Endodermal cell (in vitro differentiated cells): ENCODE results near the gene CDK5RAP2. TPM values are rescaled to one million over a fixed set of nuclear protein-coding genes. Genes with fewer than 3 reads are reported as not detected.
A peak's percentile ranks its signal among the peaks of the same experiment; 100 is the strongest.

ENCODE experiments used
- DNase-seq: peaks from one replicate; pipeline ENCODE4 v3.0.0-alpha.2; 2017
- H3K27ac ChIP-seq: 2 replicates; pipeline ENCODE4 v1.5.1; 2013; ENCODE audit warnings: mild to moderate bottlenecking, low read depth, low read length, moderate library complexity
- H3K27me3 ChIP-seq: 2 replicates; pipeline ENCODE4 v1.6.1; 2013; ENCODE audit warnings: mild to moderate bottlenecking, low read length, moderate library complexity; ENCODE audit not compliant: insufficient read depth, control insufficient read depth, poor library complexity, severe bottlenecking
- H3K36me3 ChIP-seq: 2 replicates; pipeline ENCODE4 v1.7.0; 2013; ENCODE audit warnings: mild to moderate bottlenecking, low read length, moderate library complexity; ENCODE audit not compliant: control insufficient read depth, insufficient read depth
- H3K4me1 ChIP-seq: one replicate; pipeline ENCODE4 v1.7.0; 2013; ENCODE audit warnings: low read length; ENCODE audit not compliant: control insufficient read depth, insufficient read depth
- H3K4me3 ChIP-seq: 2 replicates; pipeline ENCODE4 v1.5.1; 2013; ENCODE audit warnings: mild to moderate bottlenecking, low read length, moderate library complexity
- H3K9ac ChIP-seq: 2 replicates; pipeline ENCODE4 v1.6.1; 2013; ENCODE audit warnings: mild to moderate bottlenecking, low read length, moderate library complexity; ENCODE audit not compliant: poor library complexity, severe bottlenecking; ENCODE audit errors: extremely low read depth
- H3K9me3 ChIP-seq: 2 replicates; pipeline ENCODE4 v1.6.1; 2013; ENCODE audit warnings: mild to moderate bottlenecking, low read length, moderate library complexity; ENCODE audit not compliant: control insufficient read depth
- H3K27ac Mint-ChIP-seq: 2 replicates; pipeline ENCODE4 v1.8.0; 2020; ENCODE audit warnings: mixed read lengths
- H3K27me3 Mint-ChIP-seq: 2 replicates; pipeline ENCODE4 v1.8.0; 2021; ENCODE audit warnings: mild to moderate bottlenecking, mixed read lengths; ENCODE audit not compliant: insufficient read depth
- H3K36me3 Mint-ChIP-seq: 2 replicates; pipeline ENCODE4 v1.8.0; 2020; ENCODE audit warnings: low read depth, mixed read lengths
- H3K4me1 Mint-ChIP-seq: 2 replicates; pipeline ENCODE4 v1.8.0; 2020; ENCODE audit warnings: mixed read lengths
- H3K4me3 Mint-ChIP-seq: 2 replicates; pipeline ENCODE4 v1.8.0; 2020; ENCODE audit warnings: mild to moderate bottlenecking, moderate library complexity, mixed read lengths
- H3K9me3 Mint-ChIP-seq: 2 replicates; pipeline ENCODE4 v1.8.0; 2020; ENCODE audit warnings: mild to moderate bottlenecking, mixed read lengths
- WGBS, 2 experiments: methylation state at CpG; one replicate each; pipeline versions ENCODE4 v1.1.5 to v1.1.7; 2013; ENCODE audit warnings: missing lambda C conversion rate in 2 of 2, mixed read lengths in 1 of 2; ENCODE audit not compliant: insufficient coverage in 1 of 2, insufficient read length in 1 of 2; 5-methylcytosine and 5-hydroxymethylcytosine counted together
- total RNA-seq, 2 donors: library from RNA; stranded (reverse); fragmentation: NEBNext Ultra II Directional in 1 of 2; extraction: Animal tissue kit (Norgen Biotek cat#: 25700) in 1 of 2; gene quantifications; 2 replicates in 1 of 2; 3 replicates in 1 of 2; pipeline ENCODE4 v1.2.1, GENCODE V29; 2021
- TF ChIP-seq, protein P1 (sequence below): fragments of 200-600 bp; sonication (generic); conservative IDR thresholded peaks from 2 replicates; pipeline ENCODE4 v1.5.0; 2021; ENCODE audit warnings: antibody characterized with exemption, mild to moderate bottlenecking

CDK5RAP2 gene
- total RNA-seq, 2 donors from 2014 or later = 68.2 to 92.0 TPM

DNA sequence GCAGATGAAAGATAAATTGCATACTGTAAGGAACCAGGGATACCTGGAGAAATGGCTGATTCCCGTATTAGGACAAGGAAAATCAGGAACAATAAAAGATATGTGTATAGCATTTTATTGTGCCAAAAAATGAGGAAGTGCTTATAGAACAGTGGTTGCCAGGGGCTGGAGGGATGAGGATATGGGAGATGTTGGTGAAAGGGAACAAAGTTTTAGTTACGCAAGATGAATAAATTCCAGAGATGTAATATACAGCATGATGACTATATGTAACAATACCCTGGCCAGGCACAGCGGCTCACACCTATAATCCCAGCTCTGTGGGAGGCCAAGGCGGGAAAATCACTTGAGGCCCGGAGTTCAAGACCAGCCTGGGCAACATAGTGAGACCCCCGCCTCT, 101.8 kb downstream of the CDK5RAP2 start:
- no peaks in the 10 kb centered on the region for H3K4me1 ChIP-seq
- WGBS, 2 experiments = 91 to 95% methylated on average over 5 to 6 of the region's 6 CpGs
- peaks cover 51% of the 10 kb centered on the region for H3K36me3 ChIP-seq
- H3K36me3 Mint-ChIP-seq = peaks cover 54% of the 10 kb centered on the region
- H3K9ac ChIP-seq = no peak overlapping the region
- no peak overlapping the region for H3K27ac ChIP-seq
- H3K27ac Mint-ChIP-seq = no peak overlapping the region
- TF ChIP-seq, protein P1, sequence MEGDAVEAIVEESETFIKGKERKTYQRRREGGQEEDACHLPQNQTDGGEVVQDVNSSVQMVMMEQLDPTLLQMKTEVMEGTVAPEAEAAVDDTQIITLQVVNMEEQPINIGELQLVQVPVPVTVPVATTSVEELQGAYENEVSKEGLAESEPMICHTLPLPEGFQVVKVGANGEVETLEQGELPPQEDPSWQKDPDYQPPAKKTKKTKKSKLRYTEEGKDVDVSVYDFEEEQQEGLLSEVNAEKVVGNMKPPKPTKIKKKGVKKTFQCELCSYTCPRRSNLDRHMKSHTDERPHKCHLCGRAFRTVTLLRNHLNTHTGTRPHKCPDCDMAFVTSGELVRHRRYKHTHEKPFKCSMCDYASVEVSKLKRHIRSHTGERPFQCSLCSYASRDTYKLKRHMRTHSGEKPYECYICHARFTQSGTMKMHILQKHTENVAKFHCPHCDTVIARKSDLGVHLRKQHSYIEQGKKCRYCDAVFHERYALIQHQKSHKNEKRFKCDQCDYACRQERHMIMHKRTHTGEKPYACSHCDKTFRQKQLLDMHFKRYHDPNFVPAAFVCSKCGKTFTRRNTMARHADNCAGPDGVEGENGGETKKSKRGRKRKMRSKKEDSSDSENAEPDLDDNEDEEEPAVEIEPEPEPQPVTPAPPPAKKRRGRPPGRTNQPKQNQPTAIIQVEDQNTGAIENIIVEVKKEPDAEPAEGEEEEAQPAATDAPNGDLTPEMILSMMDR = no peak
- no peak overlapping the region for H3K4me3 Mint-ChIP-seq
- DNase-seq = no peak
- H3K27me3 ChIP-seq = no peaks in the 10 kb centered on the region
- no peaks in the 10 kb centered on the region for H3K27me3 Mint-ChIP-seq
- H3K4me1 Mint-ChIP-seq = no peaks in the 10 kb centered on the region
- H3K9me3 ChIP-seq = no peaks in the 10 kb centered on the region
- no peaks in the 10 kb centered on the region for H3K9me3 Mint-ChIP-seq
- no peak overlapping the region for H3K4me3 ChIP-seq

DNA sequence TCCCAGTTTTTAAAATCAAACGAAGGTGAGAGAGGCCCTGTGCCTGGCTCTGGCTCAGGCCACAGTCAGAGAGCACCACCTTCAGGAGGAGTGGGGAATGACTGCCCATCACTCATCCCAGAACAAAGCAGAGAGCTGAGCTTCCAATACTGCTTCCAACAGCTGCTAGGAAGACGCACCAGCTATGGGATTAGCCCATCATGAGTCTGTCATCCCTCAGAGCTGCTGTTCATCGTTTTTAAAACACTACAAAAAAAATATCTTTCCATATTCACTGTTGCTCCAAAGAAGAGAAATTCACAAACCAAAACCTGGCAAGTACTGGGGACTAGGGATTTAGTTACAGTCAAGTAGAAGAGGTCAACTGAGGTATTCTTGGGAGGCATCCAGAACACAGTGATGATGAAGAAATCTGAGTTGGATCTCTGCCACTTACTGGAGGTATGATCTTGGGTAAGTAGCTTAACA, 102.4 kb downstream of the CDK5RAP2 start:
- H3K36me3 ChIP-seq = peaks cover 54% of the 10 kb centered on the region
- DNase-seq = peak; percentile 92
- H3K27ac Mint-ChIP-seq = no peak overlapping the region
- H3K9ac ChIP-seq = no peak overlapping the region
- H3K4me1 ChIP-seq = no peaks in the 10 kb centered on the region
- H3K4me3 ChIP-seq = no peak overlapping the region
- H3K4me3 Mint-ChIP-seq = no peak overlapping the region
- H3K27me3 ChIP-seq = no peaks in the 10 kb centered on the region
- H3K9me3 Mint-ChIP-seq = no peaks in the 10 kb centered on the region
- H3K4me1 Mint-ChIP-seq = no peaks in the 10 kb centered on the region
- no peaks in the 10 kb centered on the region for H3K27me3 Mint-ChIP-seq
- TF ChIP-seq, protein P1 = peak; percentile 95
- WGBS, 2 experiments = 52 to 53% methylated on average over 2 to 3 of the region's 3 CpGs
- H3K27ac ChIP-seq = no peak overlapping the region
- no peaks in the 10 kb centered on the region for H3K9me3 ChIP-seq
- peaks cover 48% of the 10 kb centered on the region for H3K36me3 Mint-ChIP-seq

DNA sequence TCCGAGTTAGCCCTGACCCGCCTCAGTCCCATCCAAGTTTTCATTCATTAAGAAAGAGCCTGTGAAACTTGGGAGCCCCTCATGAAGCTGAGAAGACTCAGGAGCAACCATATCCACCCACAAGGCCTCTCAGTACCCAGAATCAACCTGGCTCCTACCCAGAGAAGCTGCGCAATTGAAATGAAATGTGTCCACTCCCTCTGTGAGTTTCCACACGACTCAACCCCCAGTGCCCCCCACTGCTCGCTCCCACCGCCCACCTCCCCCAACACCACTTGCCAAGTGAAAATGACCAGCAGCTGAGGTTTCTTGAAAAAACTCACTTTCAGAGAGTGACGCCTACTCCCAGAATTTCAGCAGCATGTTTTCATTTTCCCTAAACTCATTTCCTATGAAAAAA, 104.6 kb downstream of the CDK5RAP2 start:
- H3K4me1 Mint-ChIP-seq = no peaks in the 10 kb centered on the region
- H3K27me3 ChIP-seq = no peaks in the 10 kb centered on the region
- peaks cover 48% of the 10 kb centered on the region for H3K36me3 Mint-ChIP-seq
- H3K27ac ChIP-seq = no peak overlapping the region
- H3K9me3 Mint-ChIP-seq = no peaks in the 10 kb centered on the region
- 91 to 100% methylated on average over 3 to 7 of the region's 7 CpGs for WGBS, 2 experiments
- DNase-seq = no peak
- H3K9me3 ChIP-seq = no peaks in the 10 kb centered on the region
- H3K27me3 Mint-ChIP-seq = no peaks in the 10 kb centered on the region
- H3K27ac Mint-ChIP-seq = no peak overlapping the region
- H3K4me3 Mint-ChIP-seq = no peak overlapping the region
- no peak overlapping the region for H3K9ac ChIP-seq
- TF ChIP-seq, protein P1 = no peak
- H3K4me1 ChIP-seq = no peaks in the 10 kb centered on the region
- peaks cover 63% of the 10 kb centered on the region for H3K36me3 ChIP-seq
- no peak overlapping the region for H3K4me3 ChIP-seq
